BLaER1 treated with 17β-estradiol and CSF1 and Interleukin-3, amounts not matched to agents 10 nM and 100 nM (cell line): ENCODE measurements around the gene CSTB.
A peak's percentile ranks its signal among the peaks of the same experiment; 100 is the strongest.

Experiments
- H3K27ac ChIP-seq, 11 experiments: shearing (Covaris generic); formaldehyde crosslinking; 2 replicates each; pipeline ENCODE4 v1.8.1; 2022
- H3K27me3 ChIP-seq, 11 experiments: shearing (Covaris generic); formaldehyde crosslinking; 2 replicates each; pipeline ENCODE4 v1.8.1; 2022
- H3K36me3 ChIP-seq, 11 experiments: shearing (Covaris generic); formaldehyde crosslinking; 2 replicates each; pipeline ENCODE4 v1.8.1; 2022
- H3K4me1 ChIP-seq, 10 experiments: shearing (Covaris generic); formaldehyde crosslinking; 2 replicates each; pipeline ENCODE4 v1.8.1; 2022
- H3K4me2 ChIP-seq, 11 experiments: shearing (Covaris generic); formaldehyde crosslinking; 2 replicates each; pipeline ENCODE4 v1.8.1; 2022
- H3K4me3 ChIP-seq, 10 experiments: shearing (Covaris generic); formaldehyde crosslinking; 2 replicates each; pipeline ENCODE4 v1.8.1; 2022
- H3K9ac ChIP-seq, 11 experiments: shearing (Covaris generic); formaldehyde crosslinking; 2 replicates each; pipeline ENCODE4 v1.8.1; 2022
- H3K9me3 ChIP-seq, 11 experiments: shearing (Covaris generic); formaldehyde crosslinking; replicated peaks in 1 of 11; 2 replicates each; pipeline ENCODE4 v1.8.1; 2022
- H4K20me1 ChIP-seq, 11 experiments: shearing (Covaris generic); formaldehyde crosslinking; 2 replicates each; pipeline ENCODE4 v1.8.1; 2022
- Cebpa-rat ChIP-seq, 11 experiments: shearing (Covaris generic); IDR thresholded peaks; 2 replicates each; pipeline ENCODE4 v1.8.1; 2022

CSTB gene

GRCh38 chr21:43741423-43742096, 34.5 kb downstream of the CSTB start:
- H3K4me1 ChIP-seq = peaks cover 21 to 40% (median 29%) of the 10 kb centered on the region in 10 experiments
- no peak overlapping the region for H3K4me3 ChIP-seq
- no peak overlapping the region for H3K27ac ChIP-seq
- peaks cover 10 to 89% (median 74%) of the 10 kb centered on the region in 11 experiments; a peak in 21 of 22 replicates for H3K36me3 ChIP-seq
- TF ChIP-seq Cebpa-rat (IDR thresholded peaks at IDR 0.05) = no peak
- no peak overlapping the region for H3K4me2 ChIP-seq
- H3K27me3 ChIP-seq = no peaks in the 10 kb centered on the region
- peaks cover 0 to 5% (median 0%) of the 10 kb centered on the region in 11 experiments; a peak in 6 of 22 replicates for H3K9me3 ChIP-seq
- H3K9ac ChIP-seq = no peak overlapping the region
- H4K20me1 ChIP-seq = peaks cover 21 to 90% (median 68%) of the 10 kb centered on the region in 11 experiments; a peak in 21 of 22 replicates

GRCh38 chr21:43740497-43741156, 35.5 kb downstream of the CSTB start:
- H3K4me1 ChIP-seq = peaks cover 30 to 49% (median 39%) of the 10 kb centered on the region in 10 experiments
- H3K27ac ChIP-seq = no peak overlapping the region
- no peaks in the 10 kb centered on the region for H3K27me3 ChIP-seq
- peak overlapping the region in 9 of 11 experiments; percentile 15 to 62 (median 49); a peak in 16 of 22 replicates for H3K4me2 ChIP-seq
- peaks cover 0 to 12% (median 0%) of the 10 kb centered on the region in 11 experiments; a peak in 6 of 22 replicates for H3K9me3 ChIP-seq
- no peak for TF ChIP-seq Cebpa-rat (IDR thresholded peaks at IDR 0.05)
- H3K9ac ChIP-seq = no peak overlapping the region
- H3K36me3 ChIP-seq = peaks cover 5 to 89% (median 74%) of the 10 kb centered on the region in 11 experiments; a peak in 21 of 22 replicates
- H3K4me3 ChIP-seq = no peak overlapping the region
- H4K20me1 ChIP-seq = peaks cover 29 to 90% (median 77%) of the 10 kb centered on the region in 11 experiments

- Histone ChIP-seq H3K36me3 (peaks cover 0 to 89% (median 74%) of the 10 kb centered on the region in 11 experiments; a peak in 20 of 22 replicates), H3K27me3 (peaks cover 0 to 6% (median 0%) of the 10 kb centered on the region in 11 experiments; a peak in 3 of 22 replicates), H3K27ac (no peak overlapping the region), H3K9me3 (peaks cover 0 to 12% (median 0%) of the 10 kb centered on the region in 11 experiments; a peak in 6 of 22 replicates), H3K4me3 (no peak overlapping the region), H3K4me2 (peak overlapping the region in 10 of 11 experiments; percentile 15 to 62 (median 46); a peak in 18 of 22 replicates), H3K9ac (no peak overlapping the region), H4K20me1 (peaks cover 37 to 90% (median 78%) of the 10 kb centered on the region in 11 experiments), H3K4me1 (peaks cover 38 to 57% (median 47%) of the 10 kb centered on the region in 10 experiments)
- TF ChIP-seq Cebpa-rat (IDR thresholded peaks at IDR 0.05) = no peak
Observed at GRCh38 chr21:43739621-43740435, 36.3 kb downstream of the CSTB start.

GRCh38 chr21:43737158-43737950, 38.8 kb downstream of the CSTB start:
- Histone ChIP-seq H3K4me1 (peaks cover 59 to 82% (median 67%) of the 10 kb centered on the region in 10 experiments), H3K27me3 (peaks cover 0 to 6% (median 0%) of the 10 kb centered on the region in 11 experiments; a peak in 3 of 22 replicates), H3K27ac (no peak overlapping the region), H3K4me2 (peak overlapping the region in 8 of 11 experiments; percentile 9 to 100 (median 86); a peak in 7 of 22 replicates), H3K9ac (no peak overlapping the region), H3K9me3 (peaks cover 0 to 12% (median 0%) of the 10 kb centered on the region in 11 experiments; a peak in 6 of 22 replicates), H4K20me1 (peaks cover 54 to 95% (median 88%) of the 10 kb centered on the region in 11 experiments), H3K4me3 (no peak overlapping the region), H3K36me3 (peaks cover 0 to 86% (median 70%) of the 10 kb centered on the region in 11 experiments; a peak in 19 of 22 replicates)
- no peak for TF ChIP-seq Cebpa-rat (IDR thresholded peaks at IDR 0.05)

GRCh38 chr21:43736224-43736883, 39.8 kb downstream of the CSTB start:
- Histone ChIP-seq H3K27ac (no peak overlapping the region), H3K4me2 (peak overlapping the region; percentile 76 to 100 (median 85)), H3K36me3 (peaks cover 0 to 86% (median 63%) of the 10 kb centered on the region in 11 experiments; a peak in 19 of 22 replicates), H3K27me3 (peaks cover 0 to 6% (median 0%) of the 10 kb centered on the region in 11 experiments; a peak in 3 of 22 replicates), H3K4me3 (0 out of 20 replicates have a peak overlapping the region, but pooled peaks of 1 of the 10 experiments have one; percentile 2), H4K20me1 (peaks cover 60 to 95% (median 91%) of the 10 kb centered on the region in 11 experiments), H3K9me3 (peaks cover 0 to 12% (median 0%) of the 10 kb centered on the region in 11 experiments; a peak in 6 of 22 replicates), H3K9ac (0 out of 22 replicates have a peak overlapping the region, but pooled peaks of 1 of the 11 experiments have one; percentile 34), H3K4me1 (peaks cover 59 to 92% (median 76%) of the 10 kb centered on the region in 10 experiments)
- TF ChIP-seq Cebpa-rat (IDR thresholded peaks at IDR 0.05) = no peak

- no peak for TF ChIP-seq Cebpa-rat (IDR thresholded peaks at IDR 0.05)
- peaks cover 56 to 97% (median 83%) of the 10 kb centered on the region in 10 experiments for H3K4me1 ChIP-seq
Observed at GRCh38 chr21:43735236-43736091, 40.6 kb downstream of the CSTB start.

More at GRCh38 chr21:43735236-43736091, 40.6 kb downstream of the CSTB start:
- Histone ChIP-seq H3K9ac (peak overlapping the region in 9 of 11 experiments; percentile 3 to 59 (median 32); a peak in 10 of 22 replicates), H3K4me2 (peak overlapping the region; percentile 76 to 100 (median 85)), H3K4me3 (no peak overlapping the region; a peak in 2 of 20 replicates), H3K27me3 (peaks cover 0 to 6% (median 0%) of the 10 kb centered on the region in 11 experiments; a peak in 3 of 22 replicates), H3K27ac (no peak overlapping the region; a peak in 1 of 22 replicates), H4K20me1 (peaks cover 64 to 100% (median 96%) of the 10 kb centered on the region in 11 experiments), H3K9me3 (peaks cover 0 to 12% (median 0%) of the 10 kb centered on the region in 11 experiments; a peak in 6 of 22 replicates), H3K36me3 (peaks cover 0 to 91% (median 68%) of the 10 kb centered on the region in 11 experiments; a peak in 19 of 22 replicates)
